Panc1 (cell line): ENCODE measurements around the gene DKK2. TPM values are rescaled to one million over a fixed set of nuclear protein-coding genes. Genes with fewer than 3 reads are reported as not detected.

Experiments used
- ATAC-seq: fragments of 200-7000 bp; cut with Tn5 transposase; 2 replicates; pipeline ENCODE4 v1.9.1; 2020; ENCODE audit warnings: mild to moderate bottlenecking, moderate library complexity
- BruUV-seq: library from RNA; stranded (reverse); fragments of 400-500 nt; replicated peaks from 2 replicates; lab custom pipeline; 2021; lab: Mats Ljungman, UMichigan
- CTCF ChIA-PET: fragments of 300-600 bp; sonication (Branson Sonifier 250); formaldehyde crosslinking; loops from one replicate; lab custom pipeline; 2022; ENCODE audit warnings: antibody characterized with exemption; lab: Charles Lee
- POLR2A ChIA-PET: fragments of 300-600 bp; sonication (Branson Sonifier 250); formaldehyde crosslinking; loops from one replicate; lab custom pipeline; 2022; ENCODE audit warnings: antibody characterized with exemption; lab: Charles Lee
- DNase-seq: peaks from one replicate; pipeline ENCODE4 v3.0.0-alpha.2; 2010; ENCODE audit warnings: low read depth, low spot score
- H3K27ac ChIP-seq: 2 replicates; pipeline ENCODE4 v1.5.1; 2011; ENCODE audit warnings: mild to moderate bottlenecking, low read length, inconsistent platforms
- H3K27me3 ChIP-seq: fragments of 200-500 bp; sonication (Bioruptor generic); 2 replicates; pipeline ENCODE4 v1.6.0; 2014; ENCODE audit warnings: low read length, inconsistent platforms; ENCODE audit not compliant: control insufficient read depth, insufficient read depth
- H3K36me3 ChIP-seq: fragments of 200-500 bp; sonication (Bioruptor generic); 2 replicates; pipeline ENCODE4 v1.5.1; 2014; ENCODE audit warnings: inconsistent platforms, mild to moderate bottlenecking, low read length, moderate library complexity; ENCODE audit not compliant: control insufficient read depth, insufficient read depth
- H3K4me1 ChIP-seq: 2 replicates; pipeline ENCODE4 v1.5.1; 2011; ENCODE audit warnings: inconsistent platforms, mild to moderate bottlenecking, low read length, moderate library complexity; ENCODE audit not compliant: control insufficient read depth, insufficient read depth
- H3K4me3 ChIP-seq, 2 experiments: 2 replicates each; pipeline ENCODE4 v1.5.1; 2011 to 2012; ENCODE audit warnings: low read depth in 2 of 2, low read length in 2 of 2, mild to moderate bottlenecking in 2 of 2, inconsistent platforms in 1 of 2, moderate library complexity in 1 of 2
- H3K9me3 ChIP-seq: fragments of 200-500 bp; sonication (Bioruptor generic); 2 replicates; pipeline ENCODE4 v1.5.1; 2014; ENCODE audit warnings: low read depth, mild to moderate bottlenecking, inconsistent platforms, low read length, moderate library complexity; ENCODE audit not compliant: control insufficient read depth, insufficient read depth
- CTCF ChIP-seq: fragments of 450-650 bp; IDR thresholded peaks from 2 replicates; pipeline ENCODE4 v1.5.1; 2017; ENCODE audit warnings: mild to moderate bottlenecking
- POLR2AphosphoS5 ChIP-seq: IDR thresholded peaks from 2 replicates; pipeline ENCODE4 v1.6.1; 2012; ENCODE audit warnings: mild to moderate bottlenecking, low read depth, low read length, moderate library complexity
- REST ChIP-seq, 2 experiments: IDR thresholded peaks; 2 replicates each; pipeline ENCODE4 v1.6.1; 2011 to 2012; ENCODE audit warnings: low read depth in 2 of 2, control low read depth in 1 of 2, low read length in 1 of 2, mild to moderate bottlenecking in 1 of 2, moderate library complexity in 1 of 2; ENCODE audit not compliant: insufficient read depth in 1 of 2
- SIN3A ChIP-seq: IDR thresholded peaks from 2 replicates; pipeline ENCODE4 v1.6.1; 2012; ENCODE audit warnings: low read depth, mild to moderate bottlenecking, low read length, moderate library complexity, borderline replicate concordance; ENCODE audit not compliant: insufficient read depth
- TCF7L2 ChIP-seq: IDR thresholded peaks from 2 replicates; pipeline ENCODE4 v1.6.1; 2011; ENCODE audit warnings: mild to moderate bottlenecking, low read depth, low read length, inconsistent platforms
- in situ Hi-C: cut with HindIII; loops from 2 replicates; pipeline ENCODE4 v1.10.0; 2016; ENCODE audit warnings: low sequenced_read_pairs, low pct_unique_long_range_greater_than_20kb
- intact Hi-C: fragments of 100-400 bp; cut with micrococcal nuclease; formaldehyde crosslinking; loops from one replicate; pipeline ENCODE4 v1.10.0; 2022; ENCODE audit not compliant: unreplicated experiment
- total RNA-seq: library from RNA; stranded (reverse); gene quantifications from one replicate; pipeline ENCODE4 v1.2.1, GENCODE V29; 2021; ENCODE audit not compliant: unreplicated experiment

Gene DKK2
- total RNA-seq, 1 experiment from 2014 or later = not detected

GRCh38 chr4:107006218-107006617 lies 29.9 kb downstream of the DKK2 start:
- TF ChIP-seq TCF7L2 (no peak), SIN3A (no peak), CTCF (no peak), POLR2AphosphoS5 (no peak), REST (IDR thresholded peaks at IDR 0.05; ENCODE audit: insufficient read depth in 1 of 2, low read depth in 2 of 2, low read length in 1 of 2) (no peak)
- H3K4me1 ChIP-seq = no peaks in the 10 kb centered on the region
- H3K4me3 ChIP-seq = no peak overlapping the region
- POLR2A ChIA-PET = no interaction called here
- no peaks in the 10 kb centered on the region for H3K36me3 ChIP-seq
- CTCF ChIA-PET = no interaction called here
- DNase-seq (no peak), ATAC-seq (no peak)
- no peaks in the 10 kb centered on the region for H3K27me3 ChIP-seq
- no peaks in the 10 kb centered on the region for H3K9me3 ChIP-seq
- in situ Hi-C loops = no loop called here
- intact Hi-C loops = no loop called here
- BruUV-seq = no TSS peak
- H3K27ac ChIP-seq = no peak overlapping the region

GRCh38 chr4:106996490-106996889 lies 39.6 kb downstream of the DKK2 start:
- ATAC-seq = no peak

More at GRCh38 chr4:106996490-106996889, 39.6 kb downstream of the DKK2 start:
- H3K36me3 ChIP-seq = no peaks in the 10 kb centered on the region
- intact Hi-C loops (no loop called here), in situ Hi-C loops (no loop called here)
- no peaks in the 10 kb centered on the region for H3K27me3 ChIP-seq
- BruUV-seq = no TSS peak
- TF ChIP-seq POLR2AphosphoS5 = no peak
- TF ChIP-seq CTCF = no peak
- no peak for TF ChIP-seq REST (IDR thresholded peaks at IDR 0.05; ENCODE audit: insufficient read depth in 1 of 2, low read depth in 2 of 2, low read length in 1 of 2)
- TF ChIP-seq SIN3A = no peak
- no peak for TF ChIP-seq TCF7L2
- no peaks in the 10 kb centered on the region for H3K9me3 ChIP-seq
- ChIA-PET POLR2A (no interaction called here), CTCF (no interaction called here)
- H3K4me1 ChIP-seq = no peaks in the 10 kb centered on the region
- H3K27ac ChIP-seq = no peak overlapping the region
- H3K4me3 ChIP-seq = no peak overlapping the region
- DNase-seq = no peak
